GM19397 (cell line): Measurements from ENCODE around the gene NEMP1.
"Not testable (repeated sequence)": the region's sequence is repeated elsewhere in the genome, so short reads cannot be mapped to it uniquely, and the experiment has no call there.

Experiments used
- ATAC-seq: cut with Tn5 transposase; IDR thresholded peaks from one replicate; pipeline ENCODE4 v1.9.1; 2021; ENCODE audit warnings: mild to moderate bottlenecking, moderate library complexity; ENCODE audit not compliant: unreplicated experiment

The NEMP1 gene, protein sequence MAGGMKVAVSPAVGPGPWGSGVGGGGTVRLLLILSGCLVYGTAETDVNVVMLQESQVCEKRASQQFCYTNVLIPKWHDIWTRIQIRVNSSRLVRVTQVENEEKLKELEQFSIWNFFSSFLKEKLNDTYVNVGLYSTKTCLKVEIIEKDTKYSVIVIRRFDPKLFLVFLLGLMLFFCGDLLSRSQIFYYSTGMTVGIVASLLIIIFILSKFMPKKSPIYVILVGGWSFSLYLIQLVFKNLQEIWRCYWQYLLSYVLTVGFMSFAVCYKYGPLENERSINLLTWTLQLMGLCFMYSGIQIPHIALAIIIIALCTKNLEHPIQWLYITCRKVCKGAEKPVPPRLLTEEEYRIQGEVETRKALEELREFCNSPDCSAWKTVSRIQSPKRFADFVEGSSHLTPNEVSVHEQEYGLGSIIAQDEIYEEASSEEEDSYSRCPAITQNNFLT

DNA sequence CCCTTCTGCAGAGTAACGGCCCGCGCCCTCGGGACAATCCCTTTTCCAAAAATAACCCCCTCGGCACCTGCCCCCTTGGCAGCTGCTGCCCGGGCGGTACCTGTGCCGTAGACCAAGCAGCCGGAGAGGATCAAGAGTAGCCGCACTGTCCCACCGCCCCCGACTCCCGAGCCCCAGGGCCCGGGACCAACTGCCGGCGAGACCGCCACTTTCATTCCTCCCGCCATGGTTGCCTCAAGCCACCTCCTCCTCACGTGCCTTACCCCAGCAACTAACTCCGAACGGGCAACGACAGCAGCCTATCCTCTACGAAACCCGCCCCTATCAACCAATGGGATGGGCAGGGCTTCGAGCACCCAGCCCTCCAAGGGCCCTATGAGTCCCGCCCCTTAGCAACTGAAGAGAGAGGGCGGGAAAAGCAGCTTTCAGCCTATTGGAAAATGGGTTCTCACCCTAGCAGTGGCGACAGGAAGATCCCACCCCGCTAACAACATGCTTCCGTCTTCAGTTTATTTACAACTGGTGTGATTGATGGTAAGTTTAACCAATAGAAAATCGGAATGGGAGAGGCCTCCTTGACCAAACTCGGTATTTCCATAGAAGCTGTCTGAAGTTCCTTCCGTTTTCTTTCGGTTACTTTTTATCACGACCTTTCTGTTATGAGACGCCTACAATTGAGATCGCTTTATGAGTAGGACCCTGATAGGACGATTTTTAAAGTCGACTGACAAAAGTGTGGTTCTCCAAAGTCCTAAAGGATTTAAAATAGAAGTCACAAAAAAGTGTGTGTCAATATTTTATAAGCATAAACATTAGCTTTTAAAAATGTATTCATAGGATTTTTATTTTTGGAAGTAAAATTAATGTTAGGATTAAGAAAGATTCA is at the start of gene NEMP1:
TSS of gene NEMP1 (minus strand) at position 273 of the 886 bp plus-strand sequence. CDS start at position 227, 46 bp downstream.
- ATAC-seq = peak; percentile 95

- no peak for ATAC-seq
Measured at GRCh38 chr12:57127726-57128518, 49.3 kb upstream of the NEMP1 start, which contains the start of gene LRP1. LRP1 (plus strand) TSS chr12:57128483; CDS start chr12:57128965, 482 bp downstream.

DNA sequence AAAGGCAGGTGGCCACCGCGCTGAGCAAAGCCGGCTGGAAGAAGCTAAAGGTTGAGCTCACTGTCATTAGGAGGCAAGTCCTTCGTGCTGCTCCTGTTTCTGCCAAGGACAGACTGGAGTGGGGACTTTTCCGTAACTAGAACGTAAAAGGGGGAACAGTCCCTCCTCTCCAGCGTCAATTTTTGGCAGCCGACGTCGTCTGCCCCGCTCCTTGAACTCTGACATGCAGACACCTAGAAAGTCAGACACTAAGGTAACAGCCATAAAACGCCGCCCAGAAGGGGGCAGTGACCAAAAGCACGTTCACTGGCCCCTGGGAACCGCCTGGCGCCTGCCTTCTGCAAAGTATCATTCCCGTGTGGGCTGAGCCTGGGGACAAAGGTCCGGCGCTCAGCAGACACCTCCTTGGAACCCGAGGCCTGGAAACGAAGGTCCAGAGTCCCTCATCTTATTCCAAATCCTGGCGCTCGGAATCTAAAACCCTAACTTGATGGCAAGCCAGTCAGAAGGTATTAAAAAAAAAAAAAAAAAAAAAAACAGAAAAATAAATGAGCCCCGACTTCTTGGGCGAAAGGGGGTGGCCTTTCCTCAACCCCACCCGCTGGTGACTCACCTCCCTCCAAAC is 48.6 kb upstream of the NEMP1 start:
- ATAC-seq = no peak

DNA sequence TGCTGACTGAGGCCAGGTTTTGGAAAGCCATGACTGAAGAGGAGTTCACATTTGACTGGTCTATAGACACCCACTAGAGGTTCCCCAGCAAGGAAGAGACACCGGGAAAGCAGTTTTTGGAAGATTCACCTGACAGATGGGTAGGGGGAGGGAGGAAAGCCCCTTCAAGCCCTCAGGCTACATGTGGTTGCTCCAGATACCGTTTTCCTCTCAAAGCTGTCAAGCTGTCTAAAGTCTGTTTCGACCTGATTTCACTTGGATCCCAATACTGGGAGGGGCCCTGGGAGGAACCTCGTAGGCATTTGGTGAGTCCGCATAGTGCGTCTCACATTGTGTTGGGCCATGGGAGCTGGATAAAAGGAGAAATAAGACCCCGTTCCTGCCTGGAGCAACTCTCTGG is 48.0 kb upstream of the NEMP1 start:
- ATAC-seq = no peak

DNA sequence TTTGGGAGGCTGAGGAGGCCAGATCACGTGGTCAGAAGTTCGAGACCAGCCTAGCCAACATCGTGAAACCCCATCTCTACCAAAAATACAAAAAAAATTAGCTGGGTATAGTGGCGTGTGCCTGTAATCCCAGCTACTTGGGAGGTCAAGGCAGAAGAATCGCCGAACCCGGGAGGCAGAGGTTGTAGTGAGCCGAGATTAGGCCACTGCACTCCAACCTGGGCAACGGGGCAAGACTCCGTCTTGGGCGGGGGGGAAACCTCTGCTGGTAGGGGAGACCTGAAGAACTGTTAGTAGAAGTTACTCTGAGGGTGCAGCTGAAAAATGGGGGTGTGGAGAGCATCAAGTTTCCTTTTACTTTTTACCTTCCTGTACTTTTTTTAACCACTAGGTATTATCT is 47.5 kb upstream of the NEMP1 start:
- no peak for ATAC-seq

- ATAC-seq = no peak
Measured at GRCh38 chr12:57124261-57124877, 45.8 kb upstream of the NEMP1 start.

- no peak for ATAC-seq
Measured at GRCh38 chr12:57123813-57124212, 45.2 kb upstream of the NEMP1 start.

- not testable (repeated sequence) for ATAC-seq
Measured at GRCh38 chr12:57120718-57121117, 42.1 kb upstream of the NEMP1 start.

GRCh38 chr12:57119294-57120085 is 40.9 kb upstream of the NEMP1 start:
- no peak for ATAC-seq

- no peak for ATAC-seq
Measured at GRCh38 chr12:57118711-57119271, 40.2 kb upstream of the NEMP1 start.

GRCh38 chr12:57116580-57117281 is 38.1 kb upstream of the NEMP1 start:
- ATAC-seq = no peak

GRCh38 chr12:57112492-57113294 is 34.1 kb upstream of the NEMP1 start:
- peak; percentile 56 for ATAC-seq

GRCh38 chr12:57111031-57111734 is 32.6 kb upstream of the NEMP1 start, which contains the start of gene STAT6:
STAT6 (minus strand) TSS chr12:57111362; CDS start chr12:57108278, 3,084 bp downstream.
- peak; percentile 50 for ATAC-seq

- ATAC-seq = peak; percentile 42
Measured at GRCh38 chr12:57110104-57111030, 31.8 kb upstream of the NEMP1 start.
